Measurements from ENCODE around the gene WNT9B.
"Not testable (repeated sequence)": the region's sequence is repeated elsewhere in the genome, so short reads cannot be mapped to it uniquely, and the experiment has no call there.

WNT9B gene

DNA sequence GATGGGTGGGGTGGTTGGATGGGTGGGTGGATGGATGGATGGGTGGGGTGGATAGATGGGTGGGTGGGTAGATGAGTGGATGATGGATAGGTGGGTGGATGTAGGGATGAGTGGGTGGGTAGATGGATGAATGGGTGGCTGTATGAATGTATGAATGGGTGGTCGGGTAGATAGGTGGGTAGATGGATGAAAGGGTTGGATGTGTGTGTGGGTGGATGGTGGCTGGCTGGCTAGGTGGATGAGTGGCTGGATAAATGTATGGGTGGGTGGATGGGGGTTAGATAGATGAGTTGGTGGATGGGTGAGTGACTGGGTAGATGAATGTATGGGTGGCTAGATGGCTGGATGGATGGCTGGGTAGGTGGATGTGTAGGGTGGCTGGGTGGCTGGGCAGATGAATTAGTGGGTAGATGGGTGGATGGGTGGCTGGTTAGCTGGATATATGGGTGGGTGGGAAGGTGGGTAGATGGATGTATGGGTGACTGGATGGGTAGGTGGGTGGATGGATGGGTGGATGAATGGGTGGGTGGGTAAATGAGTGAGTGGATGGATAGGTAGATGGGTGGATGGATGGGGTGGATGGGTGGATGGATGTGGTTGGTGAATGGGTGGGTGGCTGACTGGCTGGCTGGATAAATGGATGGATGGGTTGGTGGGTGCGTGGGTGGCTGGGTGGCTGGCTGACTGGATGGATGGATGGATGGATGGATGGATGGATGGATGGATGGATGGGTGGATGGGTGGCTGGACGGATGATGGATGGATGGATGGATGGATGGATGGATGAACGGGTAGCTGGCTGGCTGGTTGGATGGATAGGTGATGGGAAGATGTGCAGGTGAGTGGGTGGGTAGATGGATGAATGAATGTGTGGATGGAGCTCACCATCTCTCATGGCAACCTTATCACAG is 52.6 kb downstream of the WNT9B start:
- Histone ChIP-seq H3K27ac (ENCODE audit: low read length) (no peak overlapping the region), H3K9me3 (ENCODE audit: insufficient read depth, low read depth, low read length) (no peaks in the 10 kb centered on the region), H3K4me1 (ENCODE audit: insufficient read depth, low read length) (no peaks in the 10 kb centered on the region), H3K27me3 (ENCODE audit: insufficient read depth, low read length) (no peaks in the 10 kb centered on the region), H3K36me3 (ENCODE audit: insufficient read depth, low read depth, low read length) (no peaks in the 10 kb centered on the region), H3K9ac (ENCODE audit: low read depth, low read length) (no peak overlapping the region), H3K4me3 (ENCODE audit: low read length) (no peak overlapping the region)

DNA sequence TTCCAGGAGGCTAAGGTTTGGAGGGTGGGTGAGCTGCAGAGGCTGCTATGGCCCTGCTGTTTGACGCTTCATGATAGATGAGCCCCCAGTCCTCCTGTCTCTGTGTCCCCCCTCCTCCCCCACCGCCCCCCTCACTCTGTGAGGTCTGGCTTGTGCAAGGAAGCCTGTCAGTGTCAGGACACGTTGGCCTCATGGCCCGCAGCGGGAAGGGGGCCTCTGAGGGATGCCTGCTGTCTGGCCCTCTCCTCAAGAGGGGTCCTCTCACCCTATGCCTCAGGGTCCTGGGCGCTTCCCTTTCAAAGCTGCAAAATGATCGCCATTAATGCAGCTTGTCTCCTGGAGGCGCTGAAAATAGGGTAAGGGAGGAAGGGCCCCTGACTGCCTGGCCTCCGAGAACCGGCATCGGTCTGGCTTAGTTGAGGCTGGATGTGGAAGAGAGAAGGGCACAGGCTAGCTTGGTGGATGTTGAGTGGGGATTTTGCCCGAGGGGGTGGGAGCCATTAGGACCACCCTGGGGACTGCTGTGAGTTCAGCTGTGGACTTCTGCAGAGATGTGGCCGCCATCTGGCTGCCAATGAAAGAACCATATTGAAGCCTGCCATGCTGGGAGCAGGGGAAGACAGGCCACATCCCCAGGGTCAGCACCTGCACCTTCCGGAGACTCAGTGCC is 56.8 kb downstream of the WNT9B start:
- H3K27ac ChIP-seq (ENCODE audit: low read length) = no peak overlapping the region
- no peak overlapping the region for H3K4me3 ChIP-seq (ENCODE audit: low read length)
- H3K9ac ChIP-seq (ENCODE audit: low read depth, low read length) = no peak overlapping the region
- H3K9me3 ChIP-seq (ENCODE audit: insufficient read depth, low read depth, low read length) = no peaks in the 10 kb centered on the region
- H3K27me3 ChIP-seq (ENCODE audit: insufficient read depth, low read length) = no peaks in the 10 kb centered on the region
- H3K4me1 ChIP-seq (ENCODE audit: insufficient read depth, low read length) = no peaks in the 10 kb centered on the region
- no peaks in the 10 kb centered on the region for H3K36me3 ChIP-seq (ENCODE audit: insufficient read depth, low read depth, low read length)

DNA sequence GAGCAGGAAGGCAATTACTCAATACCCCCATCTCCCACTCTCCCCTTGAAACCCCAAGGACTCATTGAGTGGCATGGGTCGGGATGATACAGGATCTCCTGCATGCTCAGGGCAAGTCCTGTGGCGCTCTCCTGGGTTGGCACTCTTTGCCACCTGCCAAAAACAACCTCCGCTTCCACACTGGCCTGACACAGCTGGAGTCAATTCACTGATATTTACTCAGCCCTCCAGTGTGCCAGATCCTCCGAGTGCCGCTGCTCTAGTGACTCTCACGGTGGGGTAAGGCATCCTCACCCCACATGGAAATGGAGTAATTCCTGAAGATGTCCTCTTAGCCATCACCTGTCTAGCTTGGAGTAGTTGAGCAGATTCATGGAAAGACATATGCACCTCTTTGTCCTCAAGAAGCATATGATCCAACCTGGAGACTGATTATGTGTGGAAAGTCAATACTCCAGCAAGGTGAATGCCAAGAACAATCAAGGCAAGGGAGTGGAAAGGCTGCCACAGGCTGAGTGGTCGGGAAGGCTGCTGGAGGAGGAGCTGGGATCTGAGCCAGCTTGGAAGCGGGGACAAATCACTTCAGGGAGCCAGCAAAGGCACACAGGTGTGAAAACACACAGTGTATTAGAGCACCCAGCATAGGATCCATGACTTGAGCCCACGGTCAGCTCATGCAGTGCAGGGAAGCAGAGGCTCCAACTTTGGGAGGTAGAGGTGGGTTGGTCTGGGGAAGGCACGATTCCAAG is 59.0 kb downstream of the WNT9B start:
- Histone ChIP-seq H3K27ac (ENCODE audit: low read length) (no peak overlapping the region), H3K36me3 (ENCODE audit: insufficient read depth, low read depth, low read length) (no peaks in the 10 kb centered on the region), H3K4me1 (ENCODE audit: insufficient read depth, low read length) (no peaks in the 10 kb centered on the region), H3K4me3 (ENCODE audit: low read length) (no peak overlapping the region), H3K9me3 (ENCODE audit: insufficient read depth, low read depth, low read length) (no peaks in the 10 kb centered on the region), H3K9ac (ENCODE audit: low read depth, low read length) (no peak overlapping the region), H3K27me3 (ENCODE audit: insufficient read depth, low read length) (no peaks in the 10 kb centered on the region)

DNA sequence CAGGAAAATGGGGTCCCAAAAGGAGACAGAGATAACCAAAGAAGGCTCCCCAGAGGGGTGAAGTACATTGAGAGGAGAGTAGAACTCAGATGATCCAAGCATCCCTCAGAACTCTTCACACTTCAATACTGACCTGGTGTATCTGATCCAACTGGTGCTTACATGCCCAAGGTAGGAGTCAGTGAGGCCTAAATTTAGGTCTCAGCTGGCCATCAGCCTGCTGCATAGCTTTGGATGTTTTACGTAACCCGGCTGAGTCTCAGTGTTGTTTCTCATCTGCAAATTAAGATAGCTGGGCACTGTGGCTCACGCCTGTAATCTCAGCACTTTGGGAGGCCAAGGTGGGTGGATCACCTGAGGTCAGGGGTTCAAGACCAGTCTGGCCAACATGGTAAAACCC is 59.9 kb downstream of the WNT9B start:
- Histone ChIP-seq H3K9ac (ENCODE audit: low read depth, low read length) (no peak overlapping the region), H3K4me3 (ENCODE audit: low read length) (no peak overlapping the region), H3K27ac (ENCODE audit: low read length) (no peak overlapping the region), H3K9me3 (ENCODE audit: insufficient read depth, low read depth, low read length) (no peaks in the 10 kb centered on the region), H3K4me1 (ENCODE audit: insufficient read depth, low read length) (no peaks in the 10 kb centered on the region), H3K36me3 (ENCODE audit: insufficient read depth, low read depth, low read length) (no peaks in the 10 kb centered on the region), H3K27me3 (ENCODE audit: insufficient read depth, low read length) (no peaks in the 10 kb centered on the region)

DNA sequence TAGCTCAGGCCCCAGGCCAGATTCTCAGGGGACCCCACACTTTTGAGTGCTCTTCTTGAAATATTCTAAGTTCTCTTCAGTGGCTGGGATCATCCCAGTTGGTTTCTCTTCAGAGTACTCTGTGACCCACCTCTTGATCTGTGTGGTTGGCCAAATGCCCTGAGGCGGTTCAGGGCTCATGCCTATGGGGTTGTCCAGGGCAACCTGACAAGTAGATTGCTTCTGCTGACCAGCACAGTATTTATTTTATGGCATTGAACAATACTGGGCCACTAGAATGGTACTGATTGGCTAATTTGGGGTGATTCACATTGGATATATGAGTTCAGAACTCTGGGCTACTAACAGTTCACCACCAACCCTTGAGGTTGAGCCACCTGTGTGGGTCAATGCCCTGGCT is 64.2 kb downstream of the WNT9B start:
- H3K9me3 ChIP-seq (ENCODE audit: insufficient read depth, low read depth, low read length) = no peaks in the 10 kb centered on the region
- no peaks in the 10 kb centered on the region for H3K27me3 ChIP-seq (ENCODE audit: insufficient read depth, low read length)
- H3K4me3 ChIP-seq (ENCODE audit: low read length) = no peak overlapping the region

DNA sequence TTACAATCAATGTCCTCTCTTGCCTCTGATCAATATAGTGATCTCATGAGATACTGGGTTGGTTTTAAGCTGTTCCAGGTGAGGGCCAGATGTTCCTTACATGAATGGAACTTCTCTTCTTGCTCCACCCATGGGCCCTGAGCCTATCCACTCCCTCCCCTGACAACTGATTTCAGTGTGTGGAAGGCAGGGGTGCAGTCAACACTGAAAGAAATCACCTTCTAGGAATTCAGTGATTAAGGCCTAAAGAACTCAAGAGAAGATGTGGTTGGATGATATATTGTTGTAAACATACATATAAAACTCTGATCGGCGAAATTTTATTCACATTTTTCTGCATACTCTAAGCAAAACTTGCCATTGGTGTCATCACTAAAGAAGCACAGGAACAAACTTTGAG is 64.8 kb downstream of the WNT9B start:
- no peaks in the 10 kb centered on the region for H3K36me3 ChIP-seq (ENCODE audit: insufficient read depth, low read depth, low read length)
- H3K4me3 ChIP-seq (ENCODE audit: low read length) = no peak overlapping the region
- no peak overlapping the region for H3K9ac ChIP-seq (ENCODE audit: low read depth, low read length)
- H3K27me3 ChIP-seq (ENCODE audit: insufficient read depth, low read length) = no peaks in the 10 kb centered on the region
- no peak overlapping the region for H3K27ac ChIP-seq (ENCODE audit: low read length)
- no peaks in the 10 kb centered on the region for H3K4me1 ChIP-seq (ENCODE audit: insufficient read depth, low read length)
- no peaks in the 10 kb centered on the region for H3K9me3 ChIP-seq (ENCODE audit: insufficient read depth, low read depth, low read length)

More for the DNA sequence above, 64.2 kb downstream of the WNT9B start:
- Histone ChIP-seq H3K4me1 (ENCODE audit: insufficient read depth, low read length) (no peaks in the 10 kb centered on the region), H3K9ac (ENCODE audit: low read depth, low read length) (no peak overlapping the region), H3K36me3 (ENCODE audit: insufficient read depth, low read depth, low read length) (no peaks in the 10 kb centered on the region), H3K27ac (ENCODE audit: low read length) (no peak overlapping the region)

DNA sequence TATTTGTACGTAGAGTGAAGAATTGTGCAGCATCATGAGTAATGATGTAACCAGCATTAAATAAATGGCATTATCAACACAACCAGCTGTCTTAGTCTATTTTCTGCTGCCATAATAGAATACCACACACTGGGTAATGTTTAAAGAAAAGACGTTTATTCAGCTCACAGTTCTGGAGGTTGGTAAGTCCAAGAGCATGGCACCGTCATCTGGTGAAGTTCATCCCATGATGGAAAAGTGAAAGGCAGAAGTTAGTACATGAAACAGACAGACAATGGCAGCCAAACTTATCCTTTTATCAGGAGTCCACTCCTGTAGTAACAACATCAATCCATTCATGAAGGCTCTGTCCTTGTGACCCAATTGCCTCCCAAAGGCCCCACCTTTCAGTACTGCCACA is 65.2 kb downstream of the WNT9B start:
- Histone ChIP-seq H3K4me3 (ENCODE audit: low read length) (no peak overlapping the region), H3K36me3 (ENCODE audit: insufficient read depth, low read depth, low read length) (no peaks in the 10 kb centered on the region), H3K27me3 (ENCODE audit: insufficient read depth, low read length) (no peaks in the 10 kb centered on the region), H3K9ac (ENCODE audit: low read depth, low read length) (no peak overlapping the region), H3K27ac (ENCODE audit: low read length) (no peak overlapping the region), H3K4me1 (ENCODE audit: insufficient read depth, low read length) (no peaks in the 10 kb centered on the region), H3K9me3 (ENCODE audit: insufficient read depth, low read depth, low read length) (no peaks in the 10 kb centered on the region)

DNA sequence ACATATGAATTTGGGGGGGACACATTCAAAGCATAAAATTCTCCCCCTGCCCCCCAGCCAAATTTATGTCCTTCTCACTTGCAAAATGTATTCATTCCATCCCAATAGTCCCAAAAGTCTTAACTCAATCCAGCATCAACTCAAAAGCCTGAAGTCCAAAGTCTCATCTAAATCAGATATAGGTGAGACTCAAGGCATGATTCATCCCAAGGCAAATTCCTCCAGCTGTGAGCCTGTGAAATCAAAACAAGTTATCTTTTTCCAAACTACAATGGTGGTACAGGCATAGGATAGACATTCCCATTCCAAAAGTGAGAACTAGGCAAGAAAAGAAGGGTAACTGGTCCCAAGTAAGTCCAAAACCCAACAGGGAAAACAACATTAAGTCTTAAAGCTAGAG is 65.7 kb downstream of the WNT9B start:
- Histone ChIP-seq H3K36me3 (ENCODE audit: insufficient read depth, low read depth, low read length) (no peaks in the 10 kb centered on the region), H3K4me3 (ENCODE audit: low read length) (no peak overlapping the region), H3K27me3 (ENCODE audit: insufficient read depth, low read length) (no peaks in the 10 kb centered on the region), H3K4me1 (ENCODE audit: insufficient read depth, low read length) (no peaks in the 10 kb centered on the region), H3K27ac (ENCODE audit: low read length) (no peak overlapping the region), H3K9ac (ENCODE audit: low read depth, low read length) (no peak overlapping the region), H3K9me3 (ENCODE audit: insufficient read depth, low read depth, low read length) (no peaks in the 10 kb centered on the region)

DNA sequence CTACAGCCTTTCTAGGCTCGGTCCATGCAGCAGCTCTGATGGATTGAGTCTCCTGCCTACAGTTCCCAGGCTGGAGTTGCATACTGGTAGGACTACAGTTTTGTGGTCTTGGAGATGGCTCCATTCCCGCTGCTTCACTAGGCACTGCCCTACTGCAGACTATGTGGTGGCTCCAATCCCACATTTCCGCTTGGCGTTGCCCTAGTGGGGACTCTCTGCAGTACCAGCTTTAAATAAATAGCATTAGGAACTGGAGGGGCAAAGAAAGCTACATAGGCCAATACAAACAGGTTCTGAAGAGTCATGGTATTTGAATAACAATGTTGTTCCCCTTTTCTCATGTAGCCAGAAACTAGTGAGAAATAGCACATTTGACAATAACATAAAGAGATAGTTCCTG is 66.1 kb downstream of the WNT9B start:
- no peaks in the 10 kb centered on the region for H3K36me3 ChIP-seq (ENCODE audit: insufficient read depth, low read depth, low read length)

DNA sequence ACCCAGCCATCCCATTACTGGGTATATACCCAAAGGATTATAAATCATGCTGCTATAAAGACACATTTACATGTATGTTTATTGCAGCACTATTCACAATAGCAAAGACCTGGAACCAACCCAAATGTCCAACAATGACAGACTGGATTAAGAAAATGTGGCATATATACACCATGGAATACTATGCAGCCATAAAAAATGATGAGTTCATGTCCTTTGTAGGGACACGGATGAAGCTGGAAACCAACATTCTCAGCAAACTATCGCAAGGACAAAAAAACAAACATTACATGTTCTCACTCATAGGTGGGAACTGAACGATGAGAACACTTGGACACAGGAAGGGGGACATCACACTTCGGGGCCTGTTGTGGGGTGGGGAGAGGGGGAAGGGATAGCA is 70.6 kb downstream of the WNT9B start:
- not testable (repeated sequence) for H3K9ac ChIP-seq (ENCODE audit: low read depth, low read length); H3K36me3 ChIP-seq (ENCODE audit: insufficient read depth, low read depth, low read length); H3K27ac ChIP-seq (ENCODE audit: low read length); H3K9me3 ChIP-seq (ENCODE audit: insufficient read depth, low read depth, low read length); H3K4me1 ChIP-seq (ENCODE audit: insufficient read depth, low read length); H3K27me3 ChIP-seq (ENCODE audit: insufficient read depth, low read length)
- H3K4me3 ChIP-seq (ENCODE audit: low read length) = 0 out of 2 replicates have a peak overlapping the region, but pooled peaks have one; percentile 94

More for the DNA sequence above, 66.1 kb downstream of the WNT9B start:
- H3K4me1 ChIP-seq (ENCODE audit: insufficient read depth, low read length) = no peaks in the 10 kb centered on the region
- H3K9me3 ChIP-seq (ENCODE audit: insufficient read depth, low read depth, low read length) = no peaks in the 10 kb centered on the region
- H3K27ac ChIP-seq (ENCODE audit: low read length) = no peak overlapping the region
- H3K4me3 ChIP-seq (ENCODE audit: low read length) = no peak overlapping the region
- H3K27me3 ChIP-seq (ENCODE audit: insufficient read depth, low read length) = no peaks in the 10 kb centered on the region
- no peak overlapping the region for H3K9ac ChIP-seq (ENCODE audit: low read depth, low read length)

DNA sequence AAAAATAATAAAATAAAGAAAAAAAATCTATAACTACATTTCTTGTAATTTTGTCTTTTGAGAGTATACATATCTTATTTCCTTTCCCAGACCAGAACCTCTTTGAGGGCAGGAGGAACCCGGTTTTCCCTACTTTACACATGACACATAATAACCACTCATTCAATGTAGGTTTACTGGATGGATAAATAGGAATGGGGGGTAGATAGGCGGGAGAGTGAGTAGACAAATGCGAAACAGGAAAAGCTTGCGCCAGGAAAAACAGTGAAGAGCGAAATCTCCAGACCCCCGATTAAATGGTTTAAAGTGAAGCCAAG is 71.1 kb downstream of the WNT9B start:
- Histone ChIP-seq H3K9me3 (ENCODE audit: insufficient read depth, low read depth, low read length) (no peaks in the 10 kb centered on the region), H3K36me3 (ENCODE audit: insufficient read depth, low read depth, low read length) (no peaks in the 10 kb centered on the region), H3K9ac (ENCODE audit: low read depth, low read length) (peak overlapping the region; percentile 93; the same call in 1 of the 2 replicates), H3K27me3 (ENCODE audit: insufficient read depth, low read length) (no peaks in the 10 kb centered on the region), H3K27ac (ENCODE audit: low read length) (peak overlapping the region; percentile 94), H3K4me3 (ENCODE audit: low read length) (peak overlapping the region; percentile 94), H3K4me1 (ENCODE audit: insufficient read depth, low read length) (peaks cover 7% of the 10 kb centered on the region; the same call in 1 of the 2 replicates)

Data from iPS-20b (cell line).